DMS153 treated with DMSO at 0.1 percent for 48 hours (cell line): Measurements from ENCODE around the gene CROT.

Experiments used
- DNase-seq: peaks from one replicate; lab custom pipeline; 2025; ENCODE audit not compliant: unreplicated experiment; lab: John Stamatoyannopoulos, UW

Gene CROT

DNA sequence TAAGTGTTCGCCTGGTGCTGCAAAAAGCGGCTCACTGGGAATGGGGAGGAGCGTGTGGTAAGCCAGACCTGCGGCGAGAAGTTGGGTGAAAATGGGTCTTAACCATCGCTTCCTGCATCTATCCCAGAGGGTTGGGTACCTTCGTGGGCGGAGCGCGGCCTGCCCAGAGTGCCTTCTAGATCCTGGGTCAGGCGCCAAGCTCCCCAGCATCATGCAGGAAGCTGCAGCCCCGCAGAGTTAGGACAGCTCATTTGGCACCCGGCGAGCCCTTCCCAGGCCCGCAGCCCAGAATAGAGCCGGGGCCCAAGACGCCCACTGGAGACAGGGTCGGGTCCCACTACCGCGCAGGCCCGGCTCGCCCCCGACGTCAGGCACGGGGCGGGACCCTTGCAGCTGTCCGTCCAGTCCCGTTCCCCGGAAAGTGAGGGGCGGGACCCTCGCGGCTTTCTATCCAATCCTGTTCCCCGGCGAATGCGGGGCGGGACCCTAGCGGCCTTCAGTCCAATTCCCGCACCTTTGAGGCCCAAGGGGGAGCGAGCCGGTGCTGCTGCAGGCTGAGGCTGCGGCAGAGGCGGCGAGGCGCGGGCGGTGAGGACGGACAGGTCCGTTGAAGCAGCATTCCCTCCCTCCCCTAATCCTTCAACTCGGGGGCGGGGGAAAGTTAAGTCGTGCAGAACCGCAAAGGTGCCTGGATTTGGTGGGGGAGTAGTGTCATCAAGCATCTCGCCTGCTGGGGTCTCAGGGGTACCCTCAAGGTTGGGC is at the start of gene CROT:
Gene CROT, plus strand, starts transcription at position 499 of the 762 bp plus-strand sequence. CDS start 3,405 bp downstream, outside the sequence.
- peak; percentile 93 for DNase-seq

DNA sequence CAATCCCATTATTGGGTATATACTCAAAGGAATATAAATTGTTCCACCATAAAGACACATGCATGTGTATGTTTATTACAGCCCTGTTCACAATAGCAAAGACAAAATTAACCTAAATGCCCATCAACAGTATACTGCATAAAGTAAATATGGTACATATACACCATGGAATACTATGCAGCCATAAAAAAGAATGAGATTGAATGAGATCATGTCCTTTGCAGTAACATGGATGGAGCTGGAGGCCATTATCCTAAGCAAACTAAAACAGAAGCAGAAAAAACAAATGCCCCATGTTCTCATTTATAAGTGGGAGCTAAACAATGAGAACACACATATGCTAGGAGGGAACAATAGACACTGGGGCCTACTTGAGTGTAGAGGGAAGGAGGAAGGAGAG is 44.7 kb upstream of the CROT start:
- no peak for DNase-seq

- DNase-seq = no peak
Measured at GRCh38 chr7:87310790-87311419, 34.6 kb upstream of the CROT start.

GRCh38 chr7:87312215-87312865 is 33.1 kb upstream of the CROT start:
- DNase-seq = peak; percentile 27

DNA sequence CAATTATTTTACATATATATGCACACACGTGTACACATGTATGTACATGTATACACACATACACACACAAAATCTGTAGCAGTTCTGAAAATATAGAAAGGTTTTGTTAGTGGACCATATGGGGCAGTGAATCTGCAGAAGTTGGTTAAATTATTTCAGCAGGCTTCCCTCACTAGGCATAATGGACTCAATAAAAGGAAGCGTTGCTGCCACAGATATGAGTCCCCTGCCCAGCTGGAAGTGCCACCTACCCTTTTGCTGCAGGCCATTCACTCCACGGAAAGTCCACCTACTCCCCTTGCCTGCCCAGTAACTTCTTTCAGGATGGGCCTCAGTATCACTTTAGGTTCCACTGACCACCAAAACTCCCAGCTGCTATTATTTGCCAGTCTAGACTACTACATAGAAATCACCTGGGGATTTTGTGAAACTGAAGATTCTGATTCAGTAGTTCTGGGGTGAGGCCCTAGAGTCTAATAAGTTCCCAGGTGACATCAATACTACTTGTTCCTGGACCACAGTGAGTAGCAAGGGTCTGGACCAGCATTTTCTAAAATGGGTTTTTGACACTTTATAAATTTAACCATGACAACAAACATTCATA is 29.3 kb upstream of the CROT start:
- DNase-seq = no peak

DNA sequence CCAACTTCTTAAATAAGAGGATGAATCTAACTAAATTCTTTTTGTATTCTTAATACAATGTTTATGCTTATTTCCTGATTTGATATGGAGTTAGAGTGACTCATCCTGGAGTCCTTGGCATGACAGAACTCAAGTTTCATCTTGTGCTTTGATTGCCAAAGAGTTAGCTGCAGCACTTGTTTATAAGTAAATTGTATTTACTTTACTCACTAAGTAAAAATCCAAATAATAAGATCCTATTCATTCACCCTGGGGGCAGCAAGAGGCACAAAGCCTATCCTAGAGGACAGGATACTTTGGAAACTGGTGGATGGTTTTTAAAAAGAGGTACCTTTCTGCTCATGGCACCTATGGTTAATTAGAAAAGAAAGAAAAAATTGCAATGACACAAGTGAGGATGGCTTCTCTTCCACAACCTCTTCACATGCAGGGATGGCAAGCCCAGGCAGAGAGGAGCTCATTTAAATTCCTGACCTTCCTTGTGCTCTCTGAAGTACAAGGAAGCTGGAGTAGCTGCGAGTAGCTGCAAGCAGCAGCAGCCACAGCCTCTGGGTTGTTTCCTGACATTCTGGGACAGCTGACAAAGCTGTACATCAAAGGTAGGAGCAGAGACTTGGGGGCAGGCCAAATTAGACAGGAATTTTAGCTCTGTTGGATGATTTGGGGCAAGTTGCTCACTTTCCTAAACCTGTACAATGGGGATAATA is 28.5 kb upstream of the CROT start:
- peak; percentile 15 for DNase-seq

- DNase-seq = peak; percentile 14
Measured at GRCh38 chr7:87317691-87318245, 27.7 kb upstream of the CROT start.

DNA sequence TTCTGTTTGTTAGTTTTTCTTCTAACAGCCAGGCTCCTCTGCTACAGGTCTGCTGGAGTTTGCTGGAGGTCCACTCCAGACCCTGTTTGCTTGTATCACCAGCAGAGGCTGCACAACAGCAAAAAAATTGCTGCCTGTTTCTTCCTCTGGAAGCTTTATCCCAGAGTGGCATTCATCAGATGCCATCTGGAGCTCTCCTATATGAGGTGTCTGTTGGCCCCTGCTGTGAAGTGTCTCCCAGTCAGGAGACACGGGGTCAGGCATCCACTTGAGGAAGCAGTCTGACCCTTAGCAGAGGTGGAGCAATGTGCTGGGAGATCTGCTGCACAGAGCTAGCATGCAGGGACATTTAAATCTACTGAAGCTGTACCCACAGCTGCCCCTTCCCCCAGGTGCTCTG is 26.7 kb upstream of the CROT start:
- DNase-seq = no peak

DNA sequence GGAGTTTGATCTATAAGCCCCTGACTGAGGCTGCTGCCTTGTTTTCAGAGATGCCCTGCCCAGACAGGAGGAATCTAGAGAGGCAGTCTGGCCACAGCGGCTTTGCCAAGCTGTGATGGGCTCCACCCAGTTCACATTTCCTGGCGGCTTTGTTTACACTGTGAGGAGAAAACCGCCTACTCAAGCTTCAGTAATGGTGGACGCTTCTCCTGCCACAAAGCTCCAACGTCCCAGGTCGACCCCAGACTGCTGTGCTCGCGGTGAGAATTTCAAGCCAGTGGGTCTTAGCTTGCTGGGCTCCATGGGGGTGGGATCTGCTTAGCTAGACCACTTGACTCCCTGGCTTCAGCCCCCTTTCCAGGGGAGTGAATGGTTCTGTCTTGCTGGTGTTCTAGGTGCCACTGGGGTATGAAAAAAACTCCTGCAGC is 26.3 kb upstream of the CROT start:
- DNase-seq = peak; percentile 46

- DNase-seq = no peak
Measured at GRCh38 chr7:87322912-87323311, 22.6 kb upstream of the CROT start.

- DNase-seq = no peak
Measured at GRCh38 chr7:87325576-87326370, 19.7 kb upstream of the CROT start.

- DNase-seq = no peak
Measured at GRCh38 chr7:87328281-87328680, 17.2 kb upstream of the CROT start.

- DNase-seq = no peak
Measured at GRCh38 chr7:87330316-87330715, 15.1 kb upstream of the CROT start.

DNA sequence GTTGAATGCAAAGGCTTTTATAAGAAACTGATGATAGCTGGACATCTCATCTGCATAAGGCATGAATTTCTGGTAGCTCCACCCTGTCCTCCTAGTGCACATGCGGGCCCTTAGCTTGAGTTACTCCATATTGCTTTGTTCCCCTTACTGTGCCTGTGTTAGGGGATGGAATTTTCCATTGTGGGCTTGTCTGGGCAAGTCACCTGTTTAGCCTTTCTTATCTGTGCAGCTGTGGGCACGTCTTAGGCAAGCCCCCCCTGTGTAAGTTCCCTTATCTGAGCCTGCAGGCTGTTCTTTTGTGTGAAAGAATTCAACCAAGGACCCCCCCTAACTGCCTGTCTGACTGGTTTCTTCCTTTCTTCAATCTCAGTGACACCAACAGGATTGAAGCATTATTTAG is 14.5 kb upstream of the CROT start:
- DNase-seq = no peak

- DNase-seq = no peak
Measured at GRCh38 chr7:87331687-87332252, 13.7 kb upstream of the CROT start.

DNA sequence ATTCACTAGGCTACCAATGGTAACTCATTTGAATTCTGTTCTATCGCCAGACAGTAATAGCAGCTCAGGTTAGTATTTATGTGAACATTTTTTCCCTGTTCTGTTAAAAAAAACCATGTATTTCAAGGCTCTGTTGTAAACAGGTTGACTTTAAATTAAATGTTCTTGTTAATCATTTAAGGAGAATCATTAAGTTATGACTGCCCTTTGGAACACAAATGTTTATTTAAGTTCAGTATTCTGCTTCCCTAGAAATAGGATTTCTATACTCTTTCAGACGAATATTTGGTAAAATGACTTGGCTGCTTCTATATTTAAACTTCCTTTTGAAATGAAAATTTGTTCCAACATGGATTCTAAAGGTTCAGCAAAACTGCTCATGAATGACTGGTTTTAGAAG is 13.1 kb upstream of the CROT start:
- no peak for DNase-seq

DNA sequence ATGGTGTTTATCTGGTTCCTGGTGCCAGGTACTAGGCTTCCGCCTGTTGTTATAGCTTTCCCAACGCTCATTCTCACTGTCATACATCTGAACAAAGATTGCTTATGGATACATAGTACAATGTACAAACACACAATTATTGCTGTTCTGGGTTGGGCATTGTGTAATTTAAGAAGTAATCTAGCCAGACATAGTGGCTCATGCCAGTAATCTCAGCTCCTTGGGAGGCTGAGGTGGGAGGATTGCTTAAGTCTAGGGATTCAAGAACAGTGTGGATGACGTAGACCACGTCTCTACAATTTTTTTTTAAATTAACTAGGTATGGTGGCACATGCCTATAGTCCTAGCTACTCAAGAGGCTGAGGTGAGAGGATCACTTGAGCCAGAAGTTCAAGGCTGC is 9.3 kb upstream of the CROT start:
- no peak for DNase-seq

DNA sequence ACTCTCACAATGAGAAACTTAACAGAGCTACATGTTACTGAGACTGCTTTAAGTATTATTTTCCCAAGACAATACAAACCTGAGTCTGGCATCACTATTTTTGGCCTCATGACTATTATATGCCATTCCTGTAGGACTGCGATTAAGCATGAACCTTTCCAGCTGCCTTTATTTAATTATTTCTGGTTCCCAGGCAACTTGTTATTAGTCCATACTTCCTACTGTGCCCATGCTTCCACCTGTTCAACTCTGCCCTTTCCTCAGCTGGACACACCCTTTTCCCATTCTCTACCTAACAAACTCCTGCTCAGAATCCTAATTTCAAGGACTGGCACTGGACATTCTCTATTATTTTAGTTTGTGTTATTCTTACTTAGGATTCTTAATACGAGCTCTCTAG is 8.1 kb upstream of the CROT start:
- DNase-seq = no peak

DNA sequence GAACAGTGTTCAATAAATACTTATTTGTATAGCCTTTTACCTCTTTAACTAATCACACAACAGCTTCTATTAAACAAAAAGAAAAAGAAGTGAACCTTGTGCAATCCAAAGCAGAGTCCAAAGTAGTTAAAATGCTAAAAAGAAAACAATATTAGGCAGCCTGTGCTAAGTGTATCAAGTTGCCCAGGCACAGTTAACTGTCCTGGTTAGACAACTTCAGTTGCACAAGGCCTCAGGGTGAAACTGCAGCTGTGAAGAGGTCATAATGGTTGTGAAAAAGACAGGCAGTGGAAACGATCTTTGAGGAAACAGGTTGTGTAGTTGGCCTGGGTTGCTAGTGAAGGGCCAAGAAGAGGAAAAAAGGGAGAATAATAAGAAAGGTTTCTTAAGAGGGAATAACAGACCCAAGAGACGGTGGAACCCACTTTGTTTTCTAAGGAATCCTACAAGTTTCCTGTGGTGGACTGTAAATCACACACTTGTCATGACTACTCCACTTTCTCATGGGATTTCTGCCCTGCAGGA is 6.0 kb upstream of the CROT start:
- DNase-seq = no peak
